ENCODE results near the gene ROR2. TPM values are rescaled to one million over a fixed set of nuclear protein-coding genes. Genes with fewer than 3 reads are reported as not detected.

The ROR2 gene
- total RNA-seq (2022; extraction: Qiagen RNA extraction), result 1.1 to 2.0 TPM (median 1.4 TPM) in 5 replicates

GRCh38 chr9:91949946-91950664, at the start of gene ROR2:
ROR2 (minus strand) TSS chr9:91950228.

Other genes with a start within 250 kb of the ROR2 start
- gene SPTLC1, start 165.2 kb upstream of the ROR2 start, total RNA-seq (2022; extraction: Qiagen RNA extraction), result 57.2 to 87.9 TPM (median 62.7 TPM) in 5 replicates

Measured in A549 treated with Hydrocortisone at 1 μM for 4 hours (cell line).